ENCODE measurements around the gene CD38.
"Not testable (repeated sequence)": the region's sequence is repeated elsewhere in the genome, so short reads cannot be mapped to it uniquely, and the experiment has no call there.

CD38 gene

GRCh38 chr4:15855804-15856475 is 77.8 kb downstream of the CD38 start:
- no peaks in the 10 kb centered on the region for H3K27me3 ChIP-seq (ENCODE audit: control insufficient read depth, insufficient read depth, low read length)
- no peaks in the 10 kb centered on the region for H3K4me1 ChIP-seq (ENCODE audit: control insufficient read depth, insufficient read depth, low read length)
- H3K9me3 ChIP-seq (ENCODE audit: control insufficient read depth, low read length): no peaks in the 10 kb centered on the region
- no peak overlapping the region for H3K4me3 ChIP-seq (ENCODE audit: low read length)
- no peak overlapping the region for H3K9ac ChIP-seq (ENCODE audit: low read length)
- no peaks in the 10 kb centered on the region for H3K36me3 ChIP-seq (ENCODE audit: control insufficient read depth, insufficient read depth, low read length)

GRCh38 chr4:15861198-15861597 is 83.1 kb downstream of the CD38 start:
- H3K9me3 ChIP-seq (ENCODE audit: control insufficient read depth, low read length); H3K9ac ChIP-seq (ENCODE audit: low read length); H3K27me3 ChIP-seq (ENCODE audit: control insufficient read depth, insufficient read depth, low read length); H3K4me1 ChIP-seq (ENCODE audit: control insufficient read depth, insufficient read depth, low read length); H3K36me3 ChIP-seq (ENCODE audit: control insufficient read depth, insufficient read depth, low read length); H3K4me3 ChIP-seq (ENCODE audit: low read length): not testable (repeated sequence)

GRCh38 chr4:15864651-15865566 is 86.8 kb downstream of the CD38 start:
- Histone ChIP-seq H3K9ac (ENCODE audit: low read length) (no peak overlapping the region), H3K9me3 (ENCODE audit: control insufficient read depth, low read length) (no peaks in the 10 kb centered on the region), H3K27me3 (ENCODE audit: control insufficient read depth, insufficient read depth, low read length) (no peaks in the 10 kb centered on the region), H3K4me1 (ENCODE audit: control insufficient read depth, insufficient read depth, low read length) (no peaks in the 10 kb centered on the region), H3K4me3 (ENCODE audit: low read length) (no peak overlapping the region), H3K36me3 (ENCODE audit: control insufficient read depth, insufficient read depth, low read length) (no peaks in the 10 kb centered on the region)

GRCh38 chr4:15868111-15868510 is 90.0 kb downstream of the CD38 start:
- H3K4me3 ChIP-seq (ENCODE audit: low read length): no peak overlapping the region
- no peaks in the 10 kb centered on the region for H3K9me3 ChIP-seq (ENCODE audit: control insufficient read depth, low read length)

GRCh38 chr4:15868826-15869413 is 90.8 kb downstream of the CD38 start:
- no peaks in the 10 kb centered on the region for H3K9me3 ChIP-seq (ENCODE audit: control insufficient read depth, low read length)
- no peak overlapping the region for H3K9ac ChIP-seq (ENCODE audit: low read length)
- no peaks in the 10 kb centered on the region for H3K36me3 ChIP-seq (ENCODE audit: control insufficient read depth, insufficient read depth, low read length)
- H3K27me3 ChIP-seq (ENCODE audit: control insufficient read depth, insufficient read depth, low read length): no peaks in the 10 kb centered on the region
- H3K4me3 ChIP-seq (ENCODE audit: low read length): no peak overlapping the region
- no peaks in the 10 kb centered on the region for H3K4me1 ChIP-seq (ENCODE audit: control insufficient read depth, insufficient read depth, low read length)

More at GRCh38 chr4:15868111-15868510, 90.0 kb downstream of the CD38 start:
- Histone ChIP-seq H3K4me1 (ENCODE audit: control insufficient read depth, insufficient read depth, low read length) (no peaks in the 10 kb centered on the region), H3K36me3 (ENCODE audit: control insufficient read depth, insufficient read depth, low read length) (no peaks in the 10 kb centered on the region), H3K27me3 (ENCODE audit: control insufficient read depth, insufficient read depth, low read length) (no peaks in the 10 kb centered on the region), H3K9ac (ENCODE audit: low read length) (no peak overlapping the region)

GRCh38 chr4:15870079-15870478 is 92.0 kb downstream of the CD38 start:
- no peaks in the 10 kb centered on the region for H3K36me3 ChIP-seq (ENCODE audit: control insufficient read depth, insufficient read depth, low read length)
- H3K9ac ChIP-seq (ENCODE audit: low read length): no peak overlapping the region

GRCh38 chr4:15870921-15871664 is 93.0 kb downstream of the CD38 start:
- no peak overlapping the region for H3K9ac ChIP-seq (ENCODE audit: low read length)
- H3K4me1 ChIP-seq (ENCODE audit: control insufficient read depth, insufficient read depth, low read length): no peaks in the 10 kb centered on the region
- H3K4me3 ChIP-seq (ENCODE audit: low read length): no peak overlapping the region
- H3K36me3 ChIP-seq (ENCODE audit: control insufficient read depth, insufficient read depth, low read length): no peaks in the 10 kb centered on the region
- no peaks in the 10 kb centered on the region for H3K27me3 ChIP-seq (ENCODE audit: control insufficient read depth, insufficient read depth, low read length)
- H3K9me3 ChIP-seq (ENCODE audit: control insufficient read depth, low read length): no peaks in the 10 kb centered on the region

More at GRCh38 chr4:15870079-15870478, 92.0 kb downstream of the CD38 start:
- H3K4me3 ChIP-seq (ENCODE audit: low read length): no peak overlapping the region
- no peaks in the 10 kb centered on the region for H3K27me3 ChIP-seq (ENCODE audit: control insufficient read depth, insufficient read depth, low read length)
- no peaks in the 10 kb centered on the region for H3K9me3 ChIP-seq (ENCODE audit: control insufficient read depth, low read length)
- H3K4me1 ChIP-seq (ENCODE audit: control insufficient read depth, insufficient read depth, low read length): no peaks in the 10 kb centered on the region

- Histone ChIP-seq H3K9me3 (ENCODE audit: control insufficient read depth, low read length) (no peaks in the 10 kb centered on the region), H3K9ac (ENCODE audit: low read length) (no peak overlapping the region), H3K4me3 (ENCODE audit: low read length) (no peak overlapping the region), H3K4me1 (ENCODE audit: control insufficient read depth, insufficient read depth, low read length) (no peaks in the 10 kb centered on the region), H3K27me3 (ENCODE audit: control insufficient read depth, insufficient read depth, low read length) (no peaks in the 10 kb centered on the region), H3K36me3 (ENCODE audit: control insufficient read depth, insufficient read depth, low read length) (no peaks in the 10 kb centered on the region)
These were observed 95.0 kb downstream of the CD38 start for GRCh38 chr4:15873117-15873516.

GRCh38 chr4:15874671-15875070 is 96.5 kb downstream of the CD38 start:
- no peaks in the 10 kb centered on the region for H3K4me1 ChIP-seq (ENCODE audit: control insufficient read depth, insufficient read depth, low read length)
- H3K9me3 ChIP-seq (ENCODE audit: control insufficient read depth, low read length): no peaks in the 10 kb centered on the region
- no peak overlapping the region for H3K9ac ChIP-seq (ENCODE audit: low read length)
- H3K27me3 ChIP-seq (ENCODE audit: control insufficient read depth, insufficient read depth, low read length): no peaks in the 10 kb centered on the region
- H3K4me3 ChIP-seq (ENCODE audit: low read length): no peak overlapping the region
- H3K36me3 ChIP-seq (ENCODE audit: control insufficient read depth, insufficient read depth, low read length): no peaks in the 10 kb centered on the region

GRCh38 chr4:15875663-15876460 is 97.7 kb downstream of the CD38 start:
- no peak overlapping the region for H3K4me3 ChIP-seq (ENCODE audit: low read length)
- no peaks in the 10 kb centered on the region for H3K9me3 ChIP-seq (ENCODE audit: control insufficient read depth, low read length)
- no peak overlapping the region for H3K9ac ChIP-seq (ENCODE audit: low read length)
- H3K4me1 ChIP-seq (ENCODE audit: control insufficient read depth, insufficient read depth, low read length): no peaks in the 10 kb centered on the region
- no peaks in the 10 kb centered on the region for H3K36me3 ChIP-seq (ENCODE audit: control insufficient read depth, insufficient read depth, low read length)
- no peaks in the 10 kb centered on the region for H3K27me3 ChIP-seq (ENCODE audit: control insufficient read depth, insufficient read depth, low read length)

GRCh38 chr4:15878011-15878410 is 99.9 kb downstream of the CD38 start:
- H3K36me3 ChIP-seq (ENCODE audit: control insufficient read depth, insufficient read depth, low read length): no peaks in the 10 kb centered on the region
- no peaks in the 10 kb centered on the region for H3K27me3 ChIP-seq (ENCODE audit: control insufficient read depth, insufficient read depth, low read length)
- no peaks in the 10 kb centered on the region for H3K9me3 ChIP-seq (ENCODE audit: control insufficient read depth, low read length)
- no peak overlapping the region for H3K4me3 ChIP-seq (ENCODE audit: low read length)
- H3K4me1 ChIP-seq (ENCODE audit: control insufficient read depth, insufficient read depth, low read length): peaks cover 5% of the 10 kb centered on the region
- H3K9ac ChIP-seq (ENCODE audit: low read length): no peak overlapping the region
